Esophagus muscularis mucosa (tissue), 3 donors: ENCODE results near the gene RPS23.

Source experiments
- POLR2A ChIP-seq: fragments of 450-650 bp; IDR thresholded peaks from one replicate; pipeline ENCODE4 v1.6.1; 2017; ENCODE audit warnings: antibody characterized with exemption, moderate library complexity, mild to moderate bottlenecking, low read depth
- TF ChIP-seq, protein P1 (sequence below), 3 experiments: fragments of 200-600 bp in 2 of 3; fragments of 450-650 bp in 1 of 3; sonication (generic) in 2 of 3; IDR thresholded peaks; one replicate each; pipeline ENCODE4 v1.5.1; 2017 to 2019; ENCODE audit warnings: antibody characterized with exemption in 3 of 3, mild to moderate bottlenecking in 2 of 3, moderate library complexity in 1 of 3

- TF ChIP-seq, protein P1, sequence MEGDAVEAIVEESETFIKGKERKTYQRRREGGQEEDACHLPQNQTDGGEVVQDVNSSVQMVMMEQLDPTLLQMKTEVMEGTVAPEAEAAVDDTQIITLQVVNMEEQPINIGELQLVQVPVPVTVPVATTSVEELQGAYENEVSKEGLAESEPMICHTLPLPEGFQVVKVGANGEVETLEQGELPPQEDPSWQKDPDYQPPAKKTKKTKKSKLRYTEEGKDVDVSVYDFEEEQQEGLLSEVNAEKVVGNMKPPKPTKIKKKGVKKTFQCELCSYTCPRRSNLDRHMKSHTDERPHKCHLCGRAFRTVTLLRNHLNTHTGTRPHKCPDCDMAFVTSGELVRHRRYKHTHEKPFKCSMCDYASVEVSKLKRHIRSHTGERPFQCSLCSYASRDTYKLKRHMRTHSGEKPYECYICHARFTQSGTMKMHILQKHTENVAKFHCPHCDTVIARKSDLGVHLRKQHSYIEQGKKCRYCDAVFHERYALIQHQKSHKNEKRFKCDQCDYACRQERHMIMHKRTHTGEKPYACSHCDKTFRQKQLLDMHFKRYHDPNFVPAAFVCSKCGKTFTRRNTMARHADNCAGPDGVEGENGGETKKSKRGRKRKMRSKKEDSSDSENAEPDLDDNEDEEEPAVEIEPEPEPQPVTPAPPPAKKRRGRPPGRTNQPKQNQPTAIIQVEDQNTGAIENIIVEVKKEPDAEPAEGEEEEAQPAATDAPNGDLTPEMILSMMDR (IDR thresholded peaks at IDR 0.05): no peak
- TF ChIP-seq POLR2A: no peak
Observed at GRCh38 chr5:82297711-82298110, 19.6 kb upstream of the RPS23 start.
